OCI-LY7 (cell line): ENCODE results near the gene ECI1. TPM values are rescaled to one million over a fixed set of nuclear protein-coding genes. Genes with fewer than 3 reads are reported as not detected.
A peak's percentile ranks its signal among the peaks of the same experiment; 100 is the strongest.

Experiments used
- BruUV-seq: library from RNA; stranded (reverse); fragments of 400-500 nt; replicated peaks from 2 replicates; lab custom pipeline; 2021; lab: Mats Ljungman, UMichigan
- CTCF ChIA-PET: fragments of 300-600 bp; sonication (Branson Sonifier 250); formaldehyde crosslinking; loops from one replicate; lab custom pipeline; 2022; ENCODE audit warnings: antibody characterized with exemption; ENCODE audit not compliant: unreplicated experiment; lab: Charles Lee
- POLR2A ChIA-PET: fragments of 300-600 bp; sonication (Branson Sonifier 250); formaldehyde crosslinking; loops from one replicate; lab custom pipeline; 2022; ENCODE audit warnings: antibody characterized with exemption; lab: Charles Lee
- DNase-seq: peaks from one replicate; pipeline ENCODE4 v3.0.0-alpha.2; 2015; ENCODE audit warnings: low spot score
- H2AFZ ChIP-seq: fragments of 200-600 bp; sonication (generic), shearing (Covaris generic); 2 replicates; pipeline ENCODE4 v1.6.1; 2014; ENCODE audit warnings: mild to moderate bottlenecking, antibody characterized with exemption, low read length, moderate library complexity
- H3K27ac ChIP-seq: fragments of 200-600 bp; sonication (generic); 2 replicates; pipeline ENCODE4 v1.5.1; 2014; ENCODE audit warnings: mixed run types, low read depth, mild to moderate bottlenecking, moderate library complexity, low read length, inconsistent platforms; ENCODE audit not compliant: poor library complexity, severe bottlenecking
- H3K36me3 ChIP-seq: fragments of 200-600 bp; sonication (generic); 2 replicates; pipeline ENCODE4 v1.6.1; 2014; ENCODE audit warnings: mild to moderate bottlenecking, antibody characterized with exemption, low read length, moderate library complexity, mixed read lengths; ENCODE audit not compliant: insufficient read depth
- H3K4me1 ChIP-seq: fragments of 200-600 bp; sonication (generic); 2 replicates; pipeline ENCODE4 v1.5.1; 2014; ENCODE audit warnings: mild to moderate bottlenecking, low read length; ENCODE audit not compliant: insufficient read depth, poor library complexity, severe bottlenecking
- H3K4me2 ChIP-seq: fragments of 200-600 bp; sonication (generic); 2 replicates; pipeline ENCODE4 v1.6.1; 2014; ENCODE audit warnings: mild to moderate bottlenecking, low read length
- H3K4me3 ChIP-seq: fragments of 200-600 bp; sonication (generic); 2 replicates; pipeline ENCODE4 v1.5.1; 2014; ENCODE audit warnings: mild to moderate bottlenecking, low read depth, low read length; ENCODE audit not compliant: poor library complexity, severe bottlenecking
- H3K79me2 ChIP-seq: fragments of 200-600 bp; sonication (generic); 2 replicates; pipeline ENCODE4 v1.6.1; 2016; ENCODE audit warnings: low read depth, mild to moderate bottlenecking, low read length, moderate library complexity, mixed read lengths; ENCODE audit not compliant: insufficient read depth
- H3K9me2 ChIP-seq: fragments of 200-600 bp; sonication (generic); 2 replicates; pipeline ENCODE4 v1.6.1; 2016; ENCODE audit warnings: mild to moderate bottlenecking, low read length, mixed read lengths; ENCODE audit not compliant: insufficient read depth
- H3K9me3 ChIP-seq: fragments of 200-600 bp; sonication (generic); 2 replicates; pipeline ENCODE4 v1.6.1; 2014; ENCODE audit warnings: mild to moderate bottlenecking, mixed run types, low read length, mixed read lengths
- H4K20me1 ChIP-seq: fragments of 200-600 bp; sonication (generic); 2 replicates; pipeline ENCODE4 v1.6.1; 2014; ENCODE audit warnings: mild to moderate bottlenecking, antibody characterized with exemption, low read length, moderate library complexity, mixed read lengths; ENCODE audit not compliant: insufficient read depth
- CTCF ChIP-seq: fragments of 200-600 bp; sonication (generic); conservative IDR thresholded peaks from 2 replicates; pipeline ENCODE4 v1.5.1; 2014; ENCODE audit warnings: mild to moderate bottlenecking, antibody characterized with exemption, low read length, moderate library complexity, mixed read lengths
- EZH2phosphoT487 ChIP-seq: fragments of 200-600 bp; sonication (generic); IDR thresholded peaks from 2 replicates; pipeline ENCODE4 v1.6.1; 2018; ENCODE audit warnings: low read depth, borderline replicate concordance, mild to moderate bottlenecking, mixed run types, antibody characterized with exemption, low read length, moderate library complexity, mixed read lengths
- intact Hi-C: fragments of 100-400 bp; cut with micrococcal nuclease; formaldehyde crosslinking; loops from one replicate; pipeline ENCODE4 v1.10.0; 2022; ENCODE audit not compliant: unreplicated experiment
- total RNA-seq, 2 experiments: library from RNA; depleted of rRNA in 1 of 2; stranded (reverse); fragments of >200 nt in 1 of 2; shearing (Covaris generic) in 1 of 2; gene quantifications; 2 replicates each; pipeline ENCODE4 v1.2.3, GENCODE V29; 2014 to 2022

Gene ECI1
- total RNA-seq, 2 experiments from 2014 or later: 74.5 to 80.0 TPM

DNA sequence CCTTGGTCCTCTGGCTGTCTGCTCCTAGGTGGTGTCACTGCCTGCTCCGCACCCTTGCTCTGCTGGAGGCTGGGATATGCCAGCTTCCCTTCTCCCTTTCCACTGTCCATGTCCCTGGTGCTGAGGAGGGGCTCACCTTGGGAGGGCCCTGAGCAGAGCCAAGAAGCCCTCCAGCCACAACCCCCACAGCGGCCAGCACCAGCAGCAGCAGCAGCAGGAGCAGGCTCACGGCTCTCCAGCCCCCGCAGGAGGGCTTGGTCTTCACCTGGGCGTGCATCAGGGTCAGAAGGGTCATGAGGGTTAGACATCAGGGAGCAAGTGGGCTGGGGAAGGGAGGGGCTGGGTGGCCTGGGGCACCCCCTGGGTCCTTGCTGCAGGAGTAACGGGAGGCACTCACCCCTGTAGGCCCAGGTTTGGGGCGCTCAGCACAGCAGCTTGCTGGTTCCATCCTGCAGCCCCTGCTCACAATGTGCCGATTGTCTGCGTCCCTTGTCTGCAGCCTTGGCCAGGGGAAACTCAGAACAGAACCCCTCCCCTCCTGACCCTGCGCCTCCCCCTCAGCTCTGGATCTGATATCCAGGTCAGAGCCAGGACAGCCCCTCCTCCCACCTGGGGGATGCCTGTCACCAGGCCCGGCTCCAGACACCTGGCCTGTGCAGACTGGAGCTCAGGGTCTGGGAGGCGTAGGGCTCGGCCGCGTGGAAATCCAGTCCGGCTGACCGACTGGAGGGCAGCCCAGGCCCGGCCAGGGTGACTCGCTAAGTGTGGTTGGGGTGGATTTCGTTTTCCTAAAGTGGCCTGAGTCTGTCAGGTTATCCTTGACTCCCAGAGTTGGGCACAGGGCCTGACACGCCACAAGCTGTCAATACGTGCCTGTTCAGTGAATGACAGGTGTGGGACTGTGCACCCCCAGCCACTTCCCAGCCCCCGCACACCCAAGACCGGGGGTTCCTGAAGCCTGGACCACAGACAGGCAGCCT, 40.7 kb downstream of the ECI1 start, which contains the start of gene BRICD5:
BRICD5 (minus strand) TSS at position 478 of the 980 bp plus-strand sequence; CDS start at position 448, 30 bp downstream.
- CTCF ChIA-PET: no interaction called here
- POLR2A ChIA-PET: no interaction called here
- H3K36me3 ChIP-seq: peaks cover 46% of the 10 kb centered on the region

GRCh38 chr16:2210009-2210332, 41.4 kb downstream of the ECI1 start:
- H3K9me3 ChIP-seq: no peaks in the 10 kb centered on the region
- TF ChIP-seq CTCF (no peak), EZH2phosphoT487 (no peak)
- POLR2A ChIA-PET: no interaction called here
- no peaks in the 10 kb centered on the region for H3K9me2 ChIP-seq
- peaks cover 13% of the 10 kb centered on the region; the same call in 1 of the 2 replicates for H4K20me1 ChIP-seq
- intact Hi-C loops: no loop called here
- no TSS peak for BruUV-seq
- H3K4me1 ChIP-seq: peaks cover 26% of the 10 kb centered on the region
- no peak for DNase-seq
- peaks cover 26% of the 10 kb centered on the region; the same call in 1 of the 2 replicates for H3K79me2 ChIP-seq
- H3K27ac ChIP-seq: no peak overlapping the region
- no peak overlapping the region for H3K4me3 ChIP-seq
- no peak overlapping the region for H3K4me2 ChIP-seq
- CTCF ChIA-PET: no interaction called here
- no peak overlapping the region for H2AFZ ChIP-seq
- H3K36me3 ChIP-seq: peaks cover 46% of the 10 kb centered on the region

More for the DNA sequence above, 40.7 kb downstream of the ECI1 start, which contains the start of gene BRICD5:
- Histone ChIP-seq H3K27ac (no peak within 1 kb of the TSS), H3K9me2 (no peaks in the 10 kb centered on the region), H3K4me2 (peak within 1 kb of the TSS; percentile 78; the same call in 1 of the 2 replicates), H3K79me2 (peaks cover 30% of the 10 kb centered on the region; the same call in 1 of the 2 replicates), H3K4me3 (no peak within 1 kb of the TSS), H3K9me3 (no peaks in the 10 kb centered on the region), H2AFZ (no peak within 1 kb of the TSS), H4K20me1 (peaks cover 13% of the 10 kb centered on the region; the same call in 1 of the 2 replicates), H3K4me1 (peaks cover 26% of the 10 kb centered on the region)
- TF ChIP-seq EZH2phosphoT487 (no peak), CTCF (no peak)
- no TSS peak for BruUV-seq
- intact Hi-C loops: no loop called here
- DNase-seq: no peak
